Astrocyte (in vitro differentiated cells and primary cell): ENCODE data around the gene MED28. TPM values are rescaled to one million over a fixed set of nuclear protein-coding genes. Genes with fewer than 3 reads are reported as not detected.

ENCODE experiments used
- DNase-seq: peaks from one replicate; pipeline ENCODE4 v3.0.0-alpha.2; 2010; ENCODE audit warnings: low read depth
- FAIRE-seq: peaks from 2 replicates; lab custom pipeline; 2011; peaks lifted over from hg19 to GRCh38; lab: Jason Lieb, UNC
- H2AFZ ChIP-seq: 2 replicates; pipeline ENCODE4 v1.6.0; 2012; ENCODE audit warnings: low read depth, low read length, inconsistent platforms
- H3K27ac ChIP-seq: 2 replicates; pipeline ENCODE4 v1.5.1; 2011; ENCODE audit warnings: low read depth, low read length, inconsistent platforms
- H3K27me3 ChIP-seq: 2 replicates; pipeline ENCODE4 v1.6.0; 2011; ENCODE audit warnings: low read length, inconsistent platforms; ENCODE audit not compliant: insufficient read depth
- H3K36me3 ChIP-seq: 2 replicates; pipeline ENCODE4 v1.5.1; 2011; ENCODE audit warnings: low read length, inconsistent platforms; ENCODE audit not compliant: insufficient read depth
- H3K4me1 ChIP-seq: 2 replicates; pipeline ENCODE4 v1.5.1; 2011; ENCODE audit warnings: low read length, inconsistent platforms; ENCODE audit not compliant: insufficient read depth
- H3K4me2 ChIP-seq: 2 replicates; pipeline ENCODE4 v1.6.0; 2012; ENCODE audit warnings: low read length, inconsistent platforms
- H3K4me3 ChIP-seq: 2 replicates; pipeline ENCODE4 v1.5.1; 2011; ENCODE audit warnings: low read depth, mild to moderate bottlenecking, low read length, inconsistent platforms; ENCODE audit not compliant: insufficient read depth
- H3K79me2 ChIP-seq: 2 replicates; pipeline ENCODE4 v1.6.0; 2012; ENCODE audit warnings: mild to moderate bottlenecking, low read length, inconsistent platforms; ENCODE audit not compliant: insufficient read depth
- H3K9ac ChIP-seq: 2 replicates; pipeline ENCODE4 v1.6.0; 2012; ENCODE audit warnings: mild to moderate bottlenecking, low read length, inconsistent platforms
- H3K9me3 ChIP-seq: 2 replicates; pipeline ENCODE4 v1.5.1; 2012; ENCODE audit warnings: low read depth, mild to moderate bottlenecking, low read length, inconsistent platforms; ENCODE audit not compliant: insufficient read depth
- H4K20me1 ChIP-seq: 2 replicates; pipeline ENCODE4 v1.6.0; 2012; ENCODE audit warnings: low read length, inconsistent platforms; ENCODE audit not compliant: insufficient read depth
- H3K27ac Mint-ChIP-seq: one replicate; pipeline ENCODE4 v1.8.0; 2021; ENCODE audit warnings: mild to moderate bottlenecking, mixed read lengths; ENCODE audit not compliant: unreplicated experiment
- H3K27me3 Mint-ChIP-seq: one replicate; pipeline ENCODE4 v1.8.0; 2021; ENCODE audit warnings: low read depth, mixed read lengths; ENCODE audit not compliant: unreplicated experiment
- H3K36me3 Mint-ChIP-seq: one replicate; pipeline ENCODE4 v1.8.0; 2021; ENCODE audit warnings: low read depth, mixed read lengths; ENCODE audit not compliant: unreplicated experiment
- H3K4me1 Mint-ChIP-seq: one replicate; pipeline ENCODE4 v1.8.0; 2021; ENCODE audit warnings: low read depth, mixed read lengths; ENCODE audit not compliant: unreplicated experiment
- H3K4me3 Mint-ChIP-seq: one replicate; pipeline ENCODE4 v1.8.0; 2021; ENCODE audit warnings: mild to moderate bottlenecking, moderate library complexity, mixed read lengths; ENCODE audit not compliant: unreplicated experiment
- H3K9me3 Mint-ChIP-seq: one replicate; pipeline ENCODE4 v1.8.0; 2021; ENCODE audit warnings: mild to moderate bottlenecking, mixed read lengths; ENCODE audit not compliant: unreplicated experiment
- EZH2 ChIP-seq: IDR thresholded peaks from 2 replicates; pipeline ENCODE4 v1.6.1; 2012; ENCODE audit warnings: mild to moderate bottlenecking, low read length, inconsistent platforms; ENCODE audit not compliant: insufficient read depth
- total RNA-seq: library from RNA; stranded (reverse); gene quantifications from 2 replicates; pipeline ENCODE4 v1.2.1, GENCODE V29; 2021
- TF ChIP-seq, protein P1 (sequence below): IDR thresholded peaks from 2 replicates; pipeline ENCODE4 v1.5.1; 2011; ENCODE audit warnings: low read depth, mild to moderate bottlenecking, inconsistent platforms, low read length, moderate library complexity; ENCODE audit not compliant: insufficient read depth

Gene MED28
- total RNA-seq, 1 donor from 2014 or later: 42.6 TPM

DNA sequence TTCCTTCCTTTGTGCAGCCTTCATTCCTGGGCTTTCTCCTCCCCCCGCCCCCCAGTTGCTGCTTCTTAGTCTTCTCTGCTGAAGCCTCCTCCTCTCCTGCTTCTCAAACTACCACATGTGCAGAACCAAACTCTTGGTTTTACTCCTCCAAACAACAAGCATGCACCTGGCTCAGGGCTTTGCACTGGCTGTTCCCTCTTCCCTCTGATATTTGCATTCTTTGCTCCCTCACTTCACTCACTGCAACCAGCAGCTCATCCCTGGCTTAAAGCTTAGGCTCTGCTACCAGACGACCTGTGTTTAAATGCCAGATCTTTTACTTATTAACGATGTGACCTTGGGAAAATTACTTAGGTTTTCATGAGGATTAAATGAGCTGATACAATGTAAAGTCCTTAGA lies 51.4 kb downstream of the MED28 start:
- no peaks in the 10 kb centered on the region for H4K20me1 ChIP-seq
- H3K4me1 ChIP-seq: no peaks in the 10 kb centered on the region
- H2AFZ ChIP-seq: no peak overlapping the region
- Mint-ChIP-seq H3K36me3 (no peaks in the 10 kb centered on the region), H3K4me1 (no peaks in the 10 kb centered on the region), H3K27ac (no peak overlapping the region), H3K27me3 (no peaks in the 10 kb centered on the region), H3K9me3 (no peaks in the 10 kb centered on the region), H3K4me3 (no peak overlapping the region)
- H3K9ac ChIP-seq: no peak overlapping the region
- H3K4me2 ChIP-seq: no peak overlapping the region
- no peaks in the 10 kb centered on the region for H3K27me3 ChIP-seq
- FAIRE-seq (no peak), DNase-seq (no peak)
- TF ChIP-seq, protein P1, sequence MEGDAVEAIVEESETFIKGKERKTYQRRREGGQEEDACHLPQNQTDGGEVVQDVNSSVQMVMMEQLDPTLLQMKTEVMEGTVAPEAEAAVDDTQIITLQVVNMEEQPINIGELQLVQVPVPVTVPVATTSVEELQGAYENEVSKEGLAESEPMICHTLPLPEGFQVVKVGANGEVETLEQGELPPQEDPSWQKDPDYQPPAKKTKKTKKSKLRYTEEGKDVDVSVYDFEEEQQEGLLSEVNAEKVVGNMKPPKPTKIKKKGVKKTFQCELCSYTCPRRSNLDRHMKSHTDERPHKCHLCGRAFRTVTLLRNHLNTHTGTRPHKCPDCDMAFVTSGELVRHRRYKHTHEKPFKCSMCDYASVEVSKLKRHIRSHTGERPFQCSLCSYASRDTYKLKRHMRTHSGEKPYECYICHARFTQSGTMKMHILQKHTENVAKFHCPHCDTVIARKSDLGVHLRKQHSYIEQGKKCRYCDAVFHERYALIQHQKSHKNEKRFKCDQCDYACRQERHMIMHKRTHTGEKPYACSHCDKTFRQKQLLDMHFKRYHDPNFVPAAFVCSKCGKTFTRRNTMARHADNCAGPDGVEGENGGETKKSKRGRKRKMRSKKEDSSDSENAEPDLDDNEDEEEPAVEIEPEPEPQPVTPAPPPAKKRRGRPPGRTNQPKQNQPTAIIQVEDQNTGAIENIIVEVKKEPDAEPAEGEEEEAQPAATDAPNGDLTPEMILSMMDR: no peak
- TF ChIP-seq EZH2: no peak
- no peaks in the 10 kb centered on the region for H3K79me2 ChIP-seq
- H3K27ac ChIP-seq: no peak overlapping the region
- H3K4me3 ChIP-seq: no peak overlapping the region
- H3K36me3 ChIP-seq: no peaks in the 10 kb centered on the region
- H3K9me3 ChIP-seq: no peaks in the 10 kb centered on the region

DNA sequence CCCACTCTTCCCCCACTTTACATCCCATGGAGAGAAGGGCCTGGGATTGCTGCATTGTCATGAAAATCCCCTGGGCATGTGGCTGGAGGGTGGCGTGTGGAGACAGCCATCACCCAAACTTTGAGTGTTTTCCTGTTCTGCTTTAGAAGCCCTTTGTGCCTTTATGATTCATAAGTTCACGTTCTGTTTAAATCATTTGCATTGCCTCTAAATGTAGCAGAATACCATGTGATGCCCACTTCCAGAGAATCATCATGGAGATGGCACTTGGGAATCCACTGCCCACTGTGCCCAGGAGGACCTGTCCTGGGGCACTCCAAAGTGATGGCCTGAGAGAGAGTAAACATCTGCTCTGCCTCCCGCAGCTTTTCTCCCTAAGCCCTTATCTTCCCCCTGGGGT lies 52.8 kb downstream of the MED28 start:
- H3K9me3 Mint-ChIP-seq: peaks cover 4% of the 10 kb centered on the region
- no peaks in the 10 kb centered on the region for H3K36me3 ChIP-seq
- TF ChIP-seq, protein P1: no peak
- no peak for TF ChIP-seq EZH2
- no peaks in the 10 kb centered on the region for H4K20me1 ChIP-seq
- H3K79me2 ChIP-seq: no peaks in the 10 kb centered on the region
- H3K4me1 ChIP-seq: no peaks in the 10 kb centered on the region
- H3K27me3 Mint-ChIP-seq: no peaks in the 10 kb centered on the region
- no peaks in the 10 kb centered on the region for H3K4me1 Mint-ChIP-seq
- H2AFZ ChIP-seq: no peak overlapping the region
- no peak overlapping the region for H3K27ac ChIP-seq
- no peaks in the 10 kb centered on the region for H3K27me3 ChIP-seq
- H3K27ac Mint-ChIP-seq: no peak overlapping the region
- H3K4me2 ChIP-seq: no peak overlapping the region
- FAIRE-seq: no peak
- H3K9me3 ChIP-seq: no peaks in the 10 kb centered on the region
- H3K4me3 ChIP-seq: no peak overlapping the region
- no peak overlapping the region for H3K4me3 Mint-ChIP-seq
- no peak for DNase-seq
- no peak overlapping the region for H3K9ac ChIP-seq
- no peaks in the 10 kb centered on the region for H3K36me3 Mint-ChIP-seq

DNA sequence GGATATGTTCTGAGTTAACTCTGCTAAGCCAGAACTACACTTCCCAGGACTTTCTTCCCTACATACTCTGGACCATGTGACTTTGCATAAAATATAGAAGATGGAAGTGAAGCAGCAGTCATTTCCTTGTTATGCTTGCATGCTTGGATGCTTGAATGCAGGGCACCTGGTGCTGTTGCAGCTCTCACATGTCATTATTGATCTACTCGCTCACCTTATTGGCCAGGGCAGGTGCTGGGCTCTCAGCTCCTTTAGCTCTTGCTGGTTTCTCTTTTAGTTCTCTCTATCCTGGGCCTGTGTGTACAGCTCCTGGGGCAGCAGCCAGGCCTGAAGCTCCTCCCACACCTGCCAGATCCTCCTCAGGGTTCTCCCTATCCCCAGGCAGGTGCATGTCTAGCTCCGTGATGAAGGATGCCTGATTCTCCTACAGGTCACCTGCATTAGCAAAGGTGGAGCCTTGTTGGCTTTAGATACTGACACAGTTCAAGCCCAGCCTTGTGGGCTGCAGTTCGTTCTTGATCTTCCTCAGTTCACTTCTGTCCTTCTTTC lies 53.3 kb downstream of the MED28 start:
- H3K79me2 ChIP-seq: no peaks in the 10 kb centered on the region
- no peaks in the 10 kb centered on the region for H3K36me3 ChIP-seq
- no peaks in the 10 kb centered on the region for H3K4me1 ChIP-seq
- no peak overlapping the region for H3K9ac ChIP-seq
- H3K27me3 ChIP-seq: no peaks in the 10 kb centered on the region
- Mint-ChIP-seq H3K27me3 (no peaks in the 10 kb centered on the region), H3K4me1 (no peaks in the 10 kb centered on the region), H3K27ac (no peak overlapping the region), H3K36me3 (no peaks in the 10 kb centered on the region), H3K9me3 (peaks cover 8% of the 10 kb centered on the region), H3K4me3 (no peak overlapping the region)
- FAIRE-seq: no peak
- no peak overlapping the region for H2AFZ ChIP-seq
- no peak overlapping the region for H3K4me3 ChIP-seq
- DNase-seq: no peak
- TF ChIP-seq, protein P1: no peak
- no peak for TF ChIP-seq EZH2
- no peaks in the 10 kb centered on the region for H3K9me3 ChIP-seq
- no peak overlapping the region for H3K4me2 ChIP-seq
- H3K27ac ChIP-seq: no peak overlapping the region
- H4K20me1 ChIP-seq: no peaks in the 10 kb centered on the region
